ENCODE results near the gene TRAF1.

TRAF1 gene

GRCh38 chr9:120866651-120867050 is 59.9 kb downstream of the TRAF1 start:
- DNase-seq, result no peak

- DNase-seq, result no peak
These were observed 60.8 kb downstream of the TRAF1 start for GRCh38 chr9:120865809-120866208.

GRCh38 chr9:120865176-120865575 is 61.4 kb downstream of the TRAF1 start:
- DNase-seq, result no peak

- DNase-seq, result no peak
These were observed 61.9 kb downstream of the TRAF1 start for GRCh38 chr9:120864719-120865118.

- DNase-seq, result no peak
These were observed 62.8 kb downstream of the TRAF1 start for GRCh38 chr9:120863833-120864232.

- no peak for DNase-seq
These were observed 64.1 kb downstream of the TRAF1 start for GRCh38 chr9:120862452-120862851.

GRCh38 chr9:120861935-120862334 is 64.7 kb downstream of the TRAF1 start:
- no peak for DNase-seq

- no peak for DNase-seq
These were observed 66.5 kb downstream of the TRAF1 start for GRCh38 chr9:120860083-120860482.

- no peak for DNase-seq
These were observed 67.2 kb downstream of the TRAF1 start for GRCh38 chr9:120859361-120859760.

GRCh38 chr9:120857902-120858301 is 68.7 kb downstream of the TRAF1 start:
- DNase-seq, result no peak

- DNase-seq, result no peak
These were observed 69.1 kb downstream of the TRAF1 start for GRCh38 chr9:120857481-120857880.

- no peak for DNase-seq
These were observed 69.9 kb downstream of the TRAF1 start for GRCh38 chr9:120856700-120857099.

- no peak for DNase-seq
These were observed 70.5 kb downstream of the TRAF1 start for GRCh38 chr9:120855827-120856670.

GRCh38 chr9:120854596-120855327 is 71.8 kb downstream of the TRAF1 start:
- no peak for DNase-seq

- no peak for DNase-seq
These were observed 73.4 kb downstream of the TRAF1 start for GRCh38 chr9:120853198-120853597.

Data from NCI-H1436 treated with DMSO at 0.1 percent for 48 hours (cell line).